HG03565 (cell line): ENCODE data around the gene VPS37D.
"Not testable (repeated sequence)": the region's sequence is repeated elsewhere in the genome, so short reads cannot be mapped to it uniquely, and the experiment has no call there.

Experiments
- ATAC-seq: cut with Tn5 transposase; IDR thresholded peaks from one replicate; pipeline ENCODE4 v1.9.1; 2021; ENCODE audit warnings: mild to moderate bottlenecking, moderate library complexity; ENCODE audit not compliant: unreplicated experiment

VPS37D gene

GRCh38 chr7:73646785-73647724 lies 20.6 kb upstream of the VPS37D start:
- no peak for ATAC-seq

- ATAC-seq, result no peak
Observed at GRCh38 chr7:73647725-73648592, 19.7 kb upstream of the VPS37D start.

- ATAC-seq, result no peak
Observed at GRCh38 chr7:73648593-73649332, 18.9 kb upstream of the VPS37D start.

GRCh38 chr7:73649576-73649975 lies 18.1 kb upstream of the VPS37D start:
- no peak for ATAC-seq

GRCh38 chr7:73650524-73650923 lies 17.1 kb upstream of the VPS37D start:
- no peak for ATAC-seq

GRCh38 chr7:73652541-73652949 lies 15.1 kb upstream of the VPS37D start:
- no peak for ATAC-seq

GRCh38 chr7:73655309-73655708 lies 12.3 kb upstream of the VPS37D start:
- not testable (repeated sequence) for ATAC-seq

- no peak for ATAC-seq
Observed at GRCh38 chr7:73659983-73660382, 7.6 kb upstream of the VPS37D start.

GRCh38 chr7:73660594-73660993 lies 7.0 kb upstream of the VPS37D start:
- not testable (repeated sequence) for ATAC-seq

- no peak for ATAC-seq
Observed at GRCh38 chr7:73663033-73663432, 4.6 kb upstream of the VPS37D start.

GRCh38 chr7:73668103-73668885 lies 663 bp downstream of the VPS37D start:
- ATAC-seq, result no peak

GRCh38 chr7:73668886-73669230 lies 1.2 kb downstream of the VPS37D start:
- no peak for ATAC-seq

- no peak for ATAC-seq
Observed at GRCh38 chr7:73669288-73669701, 1.7 kb downstream of the VPS37D start.

- ATAC-seq, result no peak
Observed at GRCh38 chr7:73669858-73670385, 2.3 kb downstream of the VPS37D start.

GRCh38 chr7:73671322-73671661 lies 3.7 kb downstream of the VPS37D start:
- ATAC-seq, result no peak

GRCh38 chr7:73671857-73672445 lies 4.3 kb downstream of the VPS37D start:
- ATAC-seq, result no peak

- no peak for ATAC-seq
Observed at GRCh38 chr7:73674468-73675124, 7.0 kb downstream of the VPS37D start.

GRCh38 chr7:73676062-73676461 lies 8.4 kb downstream of the VPS37D start:
- ATAC-seq, result not testable (repeated sequence)

- no peak for ATAC-seq
Observed at GRCh38 chr7:73678862-73679261, 11.2 kb downstream of the VPS37D start.
